ENCODE measurements around the gene PSMD12. TPM values are rescaled to one million over a fixed set of nuclear protein-coding genes. Genes with fewer than 3 reads are reported as not detected.
"Not testable (repeated sequence)": the region's sequence is repeated elsewhere in the genome, so short reads cannot be mapped to it uniquely, and the experiment has no call there.

Gene PSMD12
- total RNA-seq, 4 donors from 2014 or later: 28.3 to 47.3 (median 37.3) TPM

GRCh38 chr17:67328026-67328425 lies 38.4 kb downstream of the PSMD12 start:
- Histone ChIP-seq H3K27ac (no peak overlapping the region), H3K36me3 (no peaks in the 10 kb centered on the region), H3K9me3 (peaks cover 0 to 5% (median 0%) of the 10 kb centered on the region in 3 donors), H3K27me3 (no peaks in the 10 kb centered on the region), H3K4me1 (no peaks in the 10 kb centered on the region), H3K4me3 (no peak overlapping the region)
- 54 to 70% methylated on average over 2 to 3 of the region's 3 CpGs for WGBS, 2 donors (ENCODE audit: low coverage in 1 of 2)
- ATAC-seq: no peak
- TF ChIP-seq POLR2AphosphoS5 (IDR thresholded peaks at IDR 0.05) (no peak), CTCF (IDR thresholded peaks at IDR 0.05) (no peak), EP300 (IDR thresholded peaks at IDR 0.05) (no peak), POLR2A (IDR thresholded peaks at IDR 0.05) (no peak)

DNA sequence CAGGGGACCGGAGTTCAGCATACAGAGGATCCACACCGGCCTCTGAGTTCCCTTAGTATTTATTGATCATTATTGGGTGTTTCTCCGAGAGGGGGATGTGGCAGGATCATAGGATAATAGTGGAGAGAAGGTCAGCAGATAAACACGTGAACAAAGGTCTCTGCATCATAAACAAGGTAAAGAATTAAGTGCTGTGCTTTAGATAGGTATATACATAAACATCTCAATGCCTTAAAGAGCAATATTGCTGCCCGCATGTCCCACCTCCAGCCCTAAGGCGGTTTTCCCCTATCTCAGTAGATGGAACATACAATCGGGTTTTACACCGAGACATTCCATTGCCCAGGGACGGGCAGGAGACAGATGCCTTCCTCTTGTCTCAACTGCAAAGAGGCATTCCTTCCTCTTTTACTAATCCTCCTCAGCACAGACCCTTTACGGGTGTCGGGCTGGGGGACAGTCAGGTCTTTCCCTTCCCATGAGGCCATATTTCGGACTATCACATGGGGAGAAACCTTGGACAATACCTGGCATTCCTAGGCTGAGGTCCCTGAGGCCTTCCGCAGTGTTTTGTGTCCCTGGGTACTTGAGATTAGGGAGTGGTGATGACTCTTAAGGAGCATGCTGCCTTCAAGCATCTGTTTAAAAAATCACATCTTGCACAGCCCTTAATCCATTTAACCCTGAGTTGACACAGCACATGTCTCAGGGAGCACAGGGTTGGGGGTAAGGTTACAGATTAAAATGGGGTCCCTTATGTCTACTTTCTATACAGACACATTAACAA lies 39.2 kb downstream of the PSMD12 start:
- H3K9me3 ChIP-seq, H3K27ac ChIP-seq: not testable (repeated sequence)

GRCh38 chr17:67326440-67326839 lies 39.9 kb downstream of the PSMD12 start:
- no peaks in the 10 kb centered on the region for H3K27me3 ChIP-seq
- no peaks in the 10 kb centered on the region for H3K4me1 ChIP-seq
- ATAC-seq: no peak
- no peak overlapping the region for H3K4me3 ChIP-seq
- no peaks in the 10 kb centered on the region for H3K36me3 ChIP-seq
- no peak overlapping the region for H3K27ac ChIP-seq
- TF ChIP-seq EP300 (IDR thresholded peaks at IDR 0.05): no peak
- TF ChIP-seq CTCF (IDR thresholded peaks at IDR 0.05): no peak
- no peak for TF ChIP-seq POLR2A (IDR thresholded peaks at IDR 0.05)
- no peak for TF ChIP-seq POLR2AphosphoS5 (IDR thresholded peaks at IDR 0.05)
- peaks cover 0 to 5% (median 0%) of the 10 kb centered on the region in 3 donors for H3K9me3 ChIP-seq
- WGBS, 2 donors (ENCODE audit: low coverage in 1 of 2): 100% methylated on average over 3 of the region's 3 CpGs

More for the DNA sequence above, 39.2 kb downstream of the PSMD12 start:
- WGBS, 2 donors (ENCODE audit: low coverage in 1 of 2): 71 to 91% methylated on average over 5 to 7 of the region's 13 CpGs
- not testable (repeated sequence) for H3K27me3 ChIP-seq, H3K36me3 ChIP-seq, H3K4me1 ChIP-seq, H3K4me3 ChIP-seq, ATAC-seq

- Histone ChIP-seq H3K9me3 (peaks cover 0 to 5% (median 0%) of the 10 kb centered on the region in 3 donors), H3K4me1 (no peaks in the 10 kb centered on the region), H3K27me3 (no peaks in the 10 kb centered on the region), H3K4me3 (no peak overlapping the region), H3K36me3 (no peaks in the 10 kb centered on the region), H3K27ac (no peak overlapping the region)
- 93 to 100% methylated on average over 2 of the region's 2 CpGs for WGBS, 2 donors (ENCODE audit: low coverage in 1 of 2)
- no peak for ATAC-seq
- no peak for TF ChIP-seq POLR2AphosphoS5 (IDR thresholded peaks at IDR 0.05)
- TF ChIP-seq EP300 (IDR thresholded peaks at IDR 0.05): no peak
- no peak for TF ChIP-seq CTCF (IDR thresholded peaks at IDR 0.05)
- no peak for TF ChIP-seq POLR2A (IDR thresholded peaks at IDR 0.05)
Measured at GRCh38 chr17:67324330-67324729, 42.0 kb downstream of the PSMD12 start.

DNA sequence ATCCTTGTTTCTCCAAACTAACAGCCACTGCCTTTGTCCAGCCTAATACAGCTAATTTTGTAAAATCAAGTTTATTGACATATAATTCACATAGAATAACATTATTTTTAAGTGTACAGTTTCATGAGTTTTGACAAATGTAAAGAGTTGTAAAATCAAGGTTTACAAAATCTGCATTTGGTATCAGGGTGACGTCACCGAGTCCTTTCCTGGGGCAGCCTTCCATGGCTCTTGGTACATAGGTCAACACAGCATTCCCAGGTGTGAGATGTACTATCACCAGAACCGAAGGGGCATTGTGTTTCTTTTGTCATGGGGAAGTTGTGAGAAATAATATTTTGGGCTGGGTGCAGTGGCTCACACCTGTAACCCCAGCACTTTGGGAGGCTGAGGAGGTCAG lies 42.9 kb downstream of the PSMD12 start:
- Histone ChIP-seq H3K4me3 (no peak overlapping the region), H3K27me3 (no peaks in the 10 kb centered on the region), H3K27ac (no peak overlapping the region), H3K9me3 (peaks cover 0 to 5% (median 0%) of the 10 kb centered on the region in 3 donors), H3K4me1 (no peaks in the 10 kb centered on the region), H3K36me3 (no peaks in the 10 kb centered on the region)
- no peak for ATAC-seq
- TF ChIP-seq EP300 (IDR thresholded peaks at IDR 0.05) (no peak), POLR2AphosphoS5 (IDR thresholded peaks at IDR 0.05) (no peak), POLR2A (IDR thresholded peaks at IDR 0.05) (no peak), CTCF (IDR thresholded peaks at IDR 0.05) (no peak)
- WGBS, 2 donors (ENCODE audit: low coverage in 1 of 2): 83 to 90% methylated on average over 3 of the region's 3 CpGs
